K562 (cell line): Measurements from ENCODE around the gene RNF26. TPM values are rescaled to one million over a fixed set of nuclear protein-coding genes. Genes with fewer than 3 reads are reported as not detected.
A peak's percentile ranks its signal among the peaks of the same experiment; 100 is the strongest.

Experiments
- BDP1 ChIP-seq: IDR thresholded peaks from 3 replicates; pipeline ENCODE4 v1.6.1; 2011; ENCODE audit not compliant: insufficient read length, insufficient read depth
- CBFA2T2 ChIP-seq: fragments of 450-650 bp; conservative IDR thresholded peaks from 2 replicates; pipeline ENCODE4 v1.6.1; 2017; ENCODE audit warnings: mild to moderate bottlenecking
- CHCHD3 ChIP-seq: fragments of 250-450 bp; sonication (Bioruptor Pico); IDR thresholded peaks from 2 replicates; pipeline ENCODE4 v2.1.2; 2022; ENCODE audit warnings: mild to moderate bottlenecking
- DPF2 ChIP-seq: fragments of 450-650 bp; IDR thresholded peaks from 2 replicates; pipeline ENCODE4 v1.6.1; 2016
- GTF2A2 ChIP-seq: IDR thresholded peaks from 2 replicates; pipeline ENCODE4 v1.6.1; 2016; ENCODE audit warnings: mild to moderate bottlenecking, missing genetic modification characterization, missing compliant biosample characterization
- KDM1A ChIP-seq, 2 experiments: fragments of 450-650 bp; IDR thresholded peaks; 2 replicates each; pipeline ENCODE4 v1.6.1; 2016; ENCODE audit warnings: mild to moderate bottlenecking in 2 of 2
- MAFF ChIP-seq: IDR thresholded peaks from 2 replicates; pipeline ENCODE4 v1.6.1; 2012; ENCODE audit warnings: low read length, improper control_type of control experiment
- MYC ChIP-seq, 2 experiments: fragments of 250-450 bp in 1 of 2; sonication (Bioruptor Pico) in 1 of 2; IDR thresholded peaks; 2 replicates each; pipeline versions ENCODE4 v1.5.1 to v1.6.1; 2012 to 2021; ENCODE audit warnings: low read depth in 2 of 2, borderline replicate concordance in 1 of 2, improper control_type of control experiment in 1 of 2, low read length in 1 of 2, mild to moderate bottlenecking in 1 of 2, moderate library complexity in 1 of 2
- NRF1 ChIP-seq, 2 experiments: fragments of 450-650 bp; IDR thresholded peaks in 1 of 2; conservative IDR thresholded peaks in 1 of 2; 2 replicates each; pipeline ENCODE4 v1.6.1; 2014; ENCODE audit warnings: mild to moderate bottlenecking in 2 of 2
- PCBP1 ChIP-seq: fragments of 200-400 bp; formaldehyde crosslinking; IDR thresholded peaks from 2 replicates; pipeline ENCODE4 v1.6.1; 2018; ENCODE audit warnings: mild to moderate bottlenecking, low read depth, low read length; ENCODE audit not compliant: poor library complexity, severe bottlenecking
- PPARD ChIP-seq: fragments of 250-450 bp; sonication (Bioruptor Pico); IDR thresholded peaks from 2 replicates; pipeline ENCODE4 v1.8.0; 2022; ENCODE audit warnings: inconsistent platforms, mild to moderate bottlenecking, moderate library complexity
- RBBP5 ChIP-seq: fragments of 200-600 bp; sonication (generic); IDR thresholded peaks from 2 replicates; pipeline ENCODE4 v1.6.1; 2012; ENCODE audit warnings: borderline replicate concordance, mild to moderate bottlenecking, low read length, control low read depth, inconsistent platforms; ENCODE audit not compliant: insufficient read depth, poor library complexity, severe bottlenecking
- RBM17 ChIP-seq: fragments of 200-400 bp; formaldehyde crosslinking; IDR thresholded peaks from 2 replicates; pipeline ENCODE4 v1.6.1; 2017; ENCODE audit warnings: low read depth, mild to moderate bottlenecking, low read length, borderline replicate concordance
- STAT5A ChIP-seq: IDR thresholded peaks from 2 replicates; pipeline ENCODE4 v1.6.1; 2012; ENCODE audit warnings: low read length, inconsistent platforms, borderline replicate concordance
- ZEB2 ChIP-seq: fragments of 450-650 bp; IDR thresholded peaks from 2 replicates; pipeline ENCODE4 v1.6.1; 2016
- ZFP30 ChIP-seq: fragments of 250-450 bp; sonication (Bioruptor Pico); IDR thresholded peaks from 2 replicates; pipeline ENCODE4 v1.8.0; 2022; ENCODE audit warnings: moderate library complexity, mild to moderate bottlenecking, inconsistent platforms, borderline replicate concordance
- ZKSCAN1 ChIP-seq: fragments of 150-350 bp; IDR thresholded peaks from 2 replicates; pipeline ENCODE4 v1.6.1; 2016; ENCODE audit warnings: low read depth, low read length
- ZKSCAN8 ChIP-seq: fragments of 200-800 bp; sonication (Bioruptor generic); IDR thresholded peaks from 2 replicates; pipeline ENCODE4 v1.6.1; 2016; ENCODE audit warnings: missing genetic modification characterization, missing compliant biosample characterization
- ZNF431 ChIP-seq: sonication (generic); formaldehyde crosslinking; IDR thresholded peaks from 2 replicates; pipeline ENCODE4 v1.8.0; 2022; ENCODE audit warnings: mild to moderate bottlenecking, missing genetic modification reagents
- ZNF444 ChIP-seq: fragments of 250-450 bp; sonication (Bioruptor Pico); IDR thresholded peaks from 2 replicates; pipeline ENCODE4 v1.4.0; 2020; ENCODE audit warnings: mild to moderate bottlenecking, moderate library complexity
- ZNF644 ChIP-seq: fragments of 200-800 bp; sonication (Bioruptor generic); IDR thresholded peaks from 2 replicates; pipeline ENCODE4 v1.6.1; 2016; ENCODE audit warnings: low read depth, missing genetic modification characterization, missing compliant biosample characterization
- polyA plus RNA-seq, 8 experiments: library from polyadenylated mRNA; depleted of rRNA in 4 of 8; stranded (reverse) in 5 of 8; unstranded in 3 of 8; fragments of >200 nt; fragmentation: Nextera tagmentation in 2 of 8; fragmentation: Illumina TruSeq in 1 of 8; extraction: Ambion mirVana in 2 of 8; extraction: Trizol in 1 of 8; gene quantifications; 2 replicates each; pipeline versions ENCODE4 v1.2.1 to v1.2.3, GENCODE V29; 2011 to 2014; ENCODE audit warnings: inconsistent platforms in 1 of 8, missing spikeins in 1 of 8
- total RNA-seq, 7 experiments: library from RNA; depleted of rRNA in 6 of 7; stranded (reverse); fragments of >200 nt in 6 of 7; fragmentation: Illumina TruSeq in 2 of 7; extraction: Trizol in 2 of 7; gene quantifications; 2 replicates each; pipeline versions ENCODE4 v1.2.1 to v1.2.3, GENCODE V29; 2011 to 2021; ENCODE audit warnings: low replicate concordance in 1 of 7
- TF ChIP-seq, protein P1 (sequence below): sonication (generic); formaldehyde crosslinking; IDR thresholded peaks from 2 replicates; pipeline ENCODE4 v1.8.1; 2022; ENCODE audit warnings: missing genetic modification reagents
- TF ChIP-seq, protein P2 (sequence below): fragments of 450-650 bp; IDR thresholded peaks from 2 replicates; pipeline ENCODE4 v1.7.0; 2016; ENCODE audit warnings: borderline replicate concordance
- TF ChIP-seq, protein P3 (sequence below): fragments of 200-800 bp; sonication (Bioruptor generic); IDR thresholded peaks from 2 replicates; pipeline ENCODE4 v1.6.1; 2017; ENCODE audit warnings: missing genetic modification characterization, missing compliant biosample characterization
- TF ChIP-seq, protein P4 (sequence below): sonication (generic); formaldehyde crosslinking; IDR thresholded peaks from 2 replicates; pipeline ENCODE4 v1.9.0; 2022; ENCODE audit warnings: mild to moderate bottlenecking, missing genetic modification reagents

The RNF26 gene
- total and polyA plus RNA-seq, 9 of the 15 experiments (the other 6 are each of a cell fraction or from before 2014, with no cell fraction given), result 5.3 to 53.6 (median 12.7) TPM

DNA sequence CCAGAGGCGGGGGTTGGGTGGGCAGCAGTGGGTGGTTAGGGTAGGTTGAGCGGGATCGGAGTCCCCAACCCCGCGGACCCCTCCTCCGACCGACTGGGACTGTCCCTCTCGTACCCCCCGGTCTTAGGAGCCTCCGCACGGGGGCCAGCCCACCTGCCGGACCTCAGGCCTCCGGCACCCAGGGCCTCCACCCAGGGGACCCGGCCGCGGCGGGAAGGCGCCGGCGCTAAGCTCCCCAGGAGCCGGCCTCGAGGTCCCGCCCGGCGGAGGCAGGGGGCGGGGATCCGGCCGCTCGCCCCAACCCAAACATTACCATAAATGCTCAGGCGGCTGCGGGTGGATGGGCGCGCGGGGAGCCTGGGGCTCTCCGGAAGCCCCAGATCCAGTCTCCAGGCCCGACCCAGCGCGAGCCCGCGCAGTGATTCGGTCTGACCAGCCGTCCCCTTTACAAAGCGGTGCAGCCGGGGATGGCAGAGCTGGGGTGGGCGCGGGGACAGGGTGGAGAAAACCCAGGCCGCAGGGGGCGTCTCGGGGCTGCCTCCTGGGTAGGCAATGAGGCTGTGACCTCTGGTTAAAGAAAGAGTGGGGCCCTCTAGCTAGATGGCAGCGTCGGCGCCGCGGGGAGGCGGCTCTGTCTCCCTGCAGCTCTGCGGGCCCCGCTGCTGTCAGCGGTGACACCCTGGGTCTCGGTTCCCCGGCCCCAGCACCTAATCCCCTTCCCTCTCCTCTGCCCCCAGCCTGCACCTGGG lies 13.4 kb upstream of the RNF26 start (continued):
- TF ChIP-seq RBBP5 (peak; percentile 38), ZFP30 (CRISPR knock-in tag) (no peak), ZNF644 (tag) (no peak; the same call in 1 of the 2 replicates), ZEB2 (no peak), ZNF444 (CRISPR knock-in tag) (no peak), NRF1 (conservative IDR thresholded peaks at IDR 0.05 in 1 of 2, IDR thresholded peaks at IDR 0.05 in 1 of 2) (peak; percentile 76 to 79), BDP1 (no peak), STAT5A (no peak), MYC (IDR thresholded peaks at IDR 0.05; ENCODE audit: low read depth, low read length) (peak; percentile 33), MYC (CRISPR knock-in tag; IDR thresholded peaks at IDR 0.05; ENCODE audit: borderline replicate concordance, low read depth) (no peak), PCBP1 (peak; percentile 21), ZNF431 (0 out of 2 replicates have a peak, but pooled peaks have one; percentile 22), ZKSCAN1 (no peak), CHCHD3 (CRISPR knock-in tag) (peak; percentile 14; the same call in 1 of the 2 replicates), KDM1A (IDR thresholded peaks at IDR 0.05) (no peak), MAFF (no peak), GTF2A2 (tag) (no peak), CBFA2T2 (no peak), DPF2 (no peak), PPARD (CRISPR knock-in tag) (no peak), RBM17 (no peak), ZKSCAN8 (peak; percentile 54; the same call in 1 of the 2 replicates)
- TF ChIP-seq, protein P1, sequence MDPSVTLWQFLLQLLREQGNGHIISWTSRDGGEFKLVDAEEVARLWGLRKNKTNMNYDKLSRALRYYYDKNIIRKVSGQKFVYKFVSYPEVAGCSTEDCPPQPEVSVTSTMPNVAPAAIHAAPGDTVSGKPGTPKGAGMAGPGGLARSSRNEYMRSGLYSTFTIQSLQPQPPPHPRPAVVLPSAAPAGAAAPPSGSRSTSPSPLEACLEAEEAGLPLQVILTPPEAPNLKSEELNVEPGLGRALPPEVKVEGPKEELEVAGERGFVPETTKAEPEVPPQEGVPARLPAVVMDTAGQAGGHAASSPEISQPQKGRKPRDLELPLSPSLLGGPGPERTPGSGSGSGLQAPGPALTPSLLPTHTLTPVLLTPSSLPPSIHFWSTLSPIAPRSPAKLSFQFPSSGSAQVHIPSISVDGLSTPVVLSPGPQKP (CRISPR knock-in tag), result no peak
- TF ChIP-seq, protein P2, sequence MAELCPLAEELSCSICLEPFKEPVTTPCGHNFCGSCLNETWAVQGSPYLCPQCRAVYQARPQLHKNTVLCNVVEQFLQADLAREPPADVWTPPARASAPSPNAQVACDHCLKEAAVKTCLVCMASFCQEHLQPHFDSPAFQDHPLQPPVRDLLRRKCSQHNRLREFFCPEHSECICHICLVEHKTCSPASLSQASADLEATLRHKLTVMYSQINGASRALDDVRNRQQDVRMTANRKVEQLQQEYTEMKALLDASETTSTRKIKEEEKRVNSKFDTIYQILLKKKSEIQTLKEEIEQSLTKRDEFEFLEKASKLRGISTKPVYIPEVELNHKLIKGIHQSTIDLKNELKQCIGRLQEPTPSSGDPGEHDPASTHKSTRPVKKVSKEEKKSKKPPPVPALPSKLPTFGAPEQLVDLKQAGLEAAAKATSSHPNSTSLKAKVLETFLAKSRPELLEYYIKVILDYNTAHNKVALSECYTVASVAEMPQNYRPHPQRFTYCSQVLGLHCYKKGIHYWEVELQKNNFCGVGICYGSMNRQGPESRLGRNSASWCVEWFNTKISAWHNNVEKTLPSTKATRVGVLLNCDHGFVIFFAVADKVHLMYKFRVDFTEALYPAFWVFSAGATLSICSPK, result no peak
- TF ChIP-seq, protein P3, sequence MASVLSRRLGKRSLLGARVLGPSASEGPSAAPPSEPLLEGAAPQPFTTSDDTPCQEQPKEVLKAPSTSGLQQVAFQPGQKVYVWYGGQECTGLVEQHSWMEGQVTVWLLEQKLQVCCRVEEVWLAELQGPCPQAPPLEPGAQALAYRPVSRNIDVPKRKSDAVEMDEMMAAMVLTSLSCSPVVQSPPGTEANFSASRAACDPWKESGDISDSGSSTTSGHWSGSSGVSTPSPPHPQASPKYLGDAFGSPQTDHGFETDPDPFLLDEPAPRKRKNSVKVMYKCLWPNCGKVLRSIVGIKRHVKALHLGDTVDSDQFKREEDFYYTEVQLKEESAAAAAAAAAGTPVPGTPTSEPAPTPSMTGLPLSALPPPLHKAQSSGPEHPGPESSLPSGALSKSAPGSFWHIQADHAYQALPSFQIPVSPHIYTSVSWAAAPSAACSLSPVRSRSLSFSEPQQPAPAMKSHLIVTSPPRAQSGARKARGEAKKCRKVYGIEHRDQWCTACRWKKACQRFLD (CRISPR knock-in tag), result peak; percentile 42; the same call in 1 of the 2 replicates
- TF ChIP-seq, protein P4, sequence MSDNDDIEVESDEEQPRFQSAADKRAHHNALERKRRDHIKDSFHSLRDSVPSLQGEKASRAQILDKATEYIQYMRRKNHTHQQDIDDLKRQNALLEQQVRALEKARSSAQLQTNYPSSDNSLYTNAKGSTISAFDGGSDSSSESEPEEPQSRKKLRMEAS, result peak; percentile 21; the same call in 1 of the 2 replicates
